ENCODE results near the gene ANK3. TPM values are rescaled to one million over a fixed set of nuclear protein-coding genes. Genes with fewer than 3 reads are reported as not detected.

Gene ANK3
- polyA plus RNA-seq, 1 donor = 144 TPM

GRCh38 chr10:60377955-60378354, 11.7 kb downstream of the ANK3 start:
- DNase-seq (ENCODE audit: low read depth) = no peak

DNA sequence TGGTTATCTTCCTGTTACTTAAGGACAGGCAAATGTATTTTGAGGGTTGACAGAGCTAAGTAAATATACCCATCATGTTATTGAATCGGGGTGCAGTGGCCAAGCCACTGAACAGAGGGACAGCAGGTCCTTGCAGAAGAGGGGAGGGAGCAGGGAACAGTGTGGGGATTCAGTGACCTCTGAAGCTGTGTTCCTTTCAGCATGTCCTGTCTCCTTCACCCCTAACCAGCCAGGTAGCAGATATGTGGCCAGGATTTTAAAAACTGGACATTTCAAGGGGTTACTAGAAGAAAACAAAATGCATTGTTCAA, 12.7 kb downstream of the ANK3 start:
- DNase-seq (ENCODE audit: low read depth) = no peak

DNA sequence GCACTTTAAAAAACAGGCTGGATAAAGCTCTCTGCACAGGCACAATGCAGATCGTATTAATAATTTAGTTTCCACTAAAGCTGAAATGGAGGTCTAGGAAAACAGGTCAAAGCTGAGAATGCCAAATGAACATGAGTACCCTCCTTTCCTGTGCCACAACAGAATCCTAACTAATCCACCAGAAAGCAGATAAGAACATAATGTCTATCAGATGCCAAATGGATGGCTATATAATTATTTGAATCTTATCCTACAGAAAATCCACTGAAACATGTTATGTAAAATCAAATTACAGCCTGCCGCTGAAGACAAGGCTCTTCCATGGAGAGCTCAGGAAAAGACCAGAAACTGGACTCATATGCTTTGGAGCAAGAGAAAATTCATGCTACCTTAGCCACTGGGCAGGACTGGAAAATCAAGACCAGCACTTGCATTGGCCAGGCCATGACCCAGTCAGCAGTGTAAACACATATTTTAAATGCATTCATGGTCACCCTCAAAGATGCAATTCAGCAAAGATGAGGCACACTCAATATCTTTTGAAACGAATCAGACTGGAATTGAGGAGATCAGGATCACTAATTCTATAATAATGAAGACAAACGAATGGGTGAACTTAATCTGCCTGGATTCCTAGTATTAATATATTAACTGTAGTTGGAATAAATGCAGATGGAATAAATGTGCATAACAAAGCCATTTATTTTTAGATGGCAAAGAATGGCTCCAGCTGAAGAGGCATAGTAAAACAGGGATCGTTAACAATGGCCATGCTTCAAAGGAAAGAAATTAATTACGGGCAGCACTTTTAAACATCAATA, 13.2 kb downstream of the ANK3 start:
- DNase-seq (ENCODE audit: low read depth) = no peak

DNA sequence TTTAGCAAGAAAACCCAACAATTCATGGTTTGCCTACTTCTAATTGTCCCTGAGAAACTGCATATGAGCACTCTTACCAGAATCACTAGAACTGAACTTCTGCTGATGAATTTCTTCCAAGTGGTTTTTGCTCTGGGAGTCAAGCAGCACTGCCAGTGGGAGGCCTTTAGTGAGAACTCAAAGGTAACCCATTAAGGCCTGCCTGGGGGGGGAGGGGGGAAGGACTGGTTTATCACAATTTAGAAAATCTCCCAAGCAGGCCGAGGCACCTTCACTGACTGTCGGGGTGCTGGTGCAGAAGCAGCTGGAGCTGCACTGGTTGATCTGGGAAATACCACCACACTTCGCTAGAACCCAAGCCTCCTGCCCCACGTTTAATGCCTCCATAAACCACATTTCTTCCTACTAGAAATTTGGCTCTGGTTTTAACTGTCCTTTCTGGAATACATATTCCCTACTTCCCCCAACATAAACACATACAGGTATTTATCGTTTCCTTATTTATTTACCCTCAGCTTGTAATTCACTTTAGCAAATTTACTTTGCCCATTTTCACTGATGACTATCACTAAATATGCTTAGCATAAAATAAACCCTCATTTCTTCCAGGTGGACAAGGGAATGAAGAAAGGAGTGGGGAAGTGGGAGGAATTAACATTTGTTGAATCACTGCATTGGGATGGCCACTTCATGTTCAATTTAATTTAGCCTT, 14.2 kb downstream of the ANK3 start:
- no peak for DNase-seq (ENCODE audit: low read depth)

DNA sequence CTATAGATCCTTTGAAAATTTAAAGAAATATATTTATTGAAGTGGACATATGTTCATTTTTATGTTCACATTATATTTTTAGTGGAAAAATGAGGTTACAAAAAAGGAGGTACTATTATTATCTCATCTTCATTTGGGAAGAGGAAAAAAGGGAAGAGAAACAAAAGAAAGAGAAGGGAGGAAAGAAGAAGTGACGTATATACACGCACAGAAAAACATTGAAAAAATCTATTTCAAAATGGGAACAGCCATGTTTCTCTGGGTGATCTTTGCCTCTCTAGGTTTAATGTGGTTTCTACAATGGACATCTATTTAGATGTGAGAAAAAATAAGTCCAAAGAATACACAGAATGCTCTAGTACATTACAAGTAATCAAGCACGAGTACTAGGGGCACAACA, 14.8 kb downstream of the ANK3 start:
- DNase-seq (ENCODE audit: low read depth) = no peak

DNA sequence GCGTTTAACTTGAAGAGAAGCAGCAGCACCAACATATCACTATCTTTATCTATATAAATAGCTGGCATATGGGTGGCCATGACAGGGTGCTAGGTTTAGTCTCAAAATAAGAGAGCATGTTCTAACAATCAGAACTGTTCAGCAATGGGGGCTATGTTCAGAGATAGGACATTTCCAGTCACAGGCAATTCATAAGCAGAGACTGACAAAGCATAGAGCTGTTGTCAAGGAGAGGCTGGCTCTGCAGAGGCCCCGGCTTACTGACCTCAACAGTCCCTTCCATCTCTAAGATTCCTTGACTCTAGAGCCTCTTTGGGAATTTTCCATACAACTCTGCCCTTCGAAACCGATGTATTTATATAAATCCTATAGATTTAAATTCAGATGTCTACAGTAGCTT, 17.2 kb downstream of the ANK3 start:
- DNase-seq (ENCODE audit: low read depth) = no peak

- DNase-seq (ENCODE audit: low read depth) = no peak
Observed at GRCh38 chr10:60369547-60369930, 20.1 kb downstream of the ANK3 start.

- no peak for DNase-seq (ENCODE audit: low read depth)
Observed at GRCh38 chr10:60368875-60369546, 20.7 kb downstream of the ANK3 start.

DNA sequence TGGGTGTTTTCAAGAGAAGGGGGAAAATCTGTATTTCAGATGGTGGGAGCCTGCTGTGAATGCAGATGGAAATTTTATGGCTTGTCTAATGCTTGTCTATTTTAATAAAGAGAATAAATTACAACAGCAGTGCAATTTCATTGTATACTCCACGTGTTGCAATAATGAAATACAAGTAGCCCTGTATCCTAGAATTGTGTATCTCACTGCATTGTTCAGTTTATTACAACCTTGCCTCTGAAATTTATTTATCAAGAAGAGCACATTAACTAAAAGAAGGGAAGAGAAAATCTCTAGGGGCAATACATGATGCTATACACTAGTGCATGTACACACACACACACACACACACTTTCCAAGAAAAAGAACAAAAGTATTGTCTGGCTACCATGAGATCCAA, 21.8 kb downstream of the ANK3 start:
- no peak for DNase-seq (ENCODE audit: low read depth)

- no peak for DNase-seq (ENCODE audit: low read depth)
Observed at GRCh38 chr10:60367431-60367830, 22.2 kb downstream of the ANK3 start.

GRCh38 chr10:60367024-60367423, 22.7 kb downstream of the ANK3 start:
- DNase-seq (ENCODE audit: low read depth) = no peak

DNA sequence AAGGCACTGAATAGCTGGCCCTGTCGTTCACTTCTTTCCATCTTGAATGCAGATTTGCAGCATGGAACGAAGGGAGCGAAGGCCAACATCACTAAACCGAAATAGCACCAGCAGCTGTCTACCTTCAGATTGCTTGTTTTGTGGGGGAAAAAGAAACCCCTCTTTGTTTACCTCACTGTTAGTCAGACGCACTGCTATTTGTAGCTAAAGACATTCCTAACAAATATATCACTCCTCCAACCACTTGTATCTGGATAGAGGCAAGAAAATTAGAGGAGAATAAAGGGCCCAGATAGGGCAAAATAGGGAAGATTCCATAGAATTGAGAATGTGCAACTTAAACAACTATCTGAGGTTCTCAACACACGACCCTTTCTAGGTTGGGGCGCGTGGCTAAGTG, 26.5 kb downstream of the ANK3 start:
- DNase-seq (ENCODE audit: low read depth) = no peak

DNA sequence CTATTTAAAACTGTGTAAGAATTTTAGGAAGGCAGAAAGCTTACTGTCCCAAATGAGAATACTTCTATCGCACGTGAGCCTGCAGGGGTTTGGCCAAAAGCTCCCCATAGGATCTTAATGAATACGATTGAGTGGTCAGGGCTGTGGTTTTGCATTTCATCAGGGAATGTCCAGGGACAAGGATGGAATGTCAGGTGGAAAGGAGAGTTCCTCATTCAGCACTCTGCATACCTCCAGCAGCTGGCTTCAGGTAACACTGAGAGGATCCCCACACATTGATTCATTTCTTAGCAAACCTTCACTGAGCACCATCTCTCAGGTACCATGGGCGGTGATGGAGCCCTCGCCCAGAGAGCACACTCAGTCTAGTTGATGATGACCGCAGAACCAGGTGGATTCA, 27.2 kb downstream of the ANK3 start:
- DNase-seq (ENCODE audit: low read depth) = no peak

- no peak for DNase-seq (ENCODE audit: low read depth)
Observed at GRCh38 chr10:60359066-60359465, 30.6 kb downstream of the ANK3 start.

GRCh38 chr10:60358282-60358681, 31.4 kb downstream of the ANK3 start:
- no peak for DNase-seq (ENCODE audit: low read depth)

DNA sequence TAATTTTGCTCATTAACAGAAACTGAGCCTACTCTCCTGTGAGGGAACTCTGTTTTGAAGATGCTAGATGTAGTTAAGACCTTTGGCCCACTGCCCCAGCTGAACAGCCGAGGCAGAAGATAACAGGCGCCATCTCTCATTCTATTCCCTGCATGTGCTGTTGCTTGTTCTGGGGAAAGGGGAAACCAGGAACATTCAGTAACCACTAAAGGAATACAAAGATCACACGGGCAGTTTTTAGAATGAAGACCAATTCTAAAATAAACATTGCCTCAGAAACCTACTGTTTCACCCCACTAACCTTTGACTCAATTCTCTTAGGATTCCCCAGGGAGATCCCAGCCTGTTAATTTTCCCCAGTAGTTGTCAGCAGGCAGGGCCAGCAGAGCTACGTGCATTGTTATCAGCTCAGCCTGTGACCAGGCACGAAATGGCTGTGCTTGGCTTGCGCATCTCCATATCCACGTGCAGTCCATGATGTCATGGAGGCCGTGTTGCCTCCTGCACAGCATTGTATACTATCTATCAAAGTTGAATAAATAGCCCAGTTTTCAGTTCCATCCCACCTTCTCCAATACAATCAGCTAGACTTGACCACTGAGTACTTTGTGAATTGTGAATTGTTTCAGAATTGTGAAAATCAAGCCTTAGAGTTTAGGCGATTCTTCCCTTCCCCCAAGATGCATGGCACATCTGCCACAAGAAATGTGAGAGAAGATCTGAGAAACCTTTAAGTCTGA, 36.0 kb downstream of the ANK3 start:
- no peak for DNase-seq (ENCODE audit: low read depth)

- DNase-seq (ENCODE audit: low read depth) = no peak
Observed at GRCh38 chr10:60352105-60352504, 37.6 kb downstream of the ANK3 start.

DNA sequence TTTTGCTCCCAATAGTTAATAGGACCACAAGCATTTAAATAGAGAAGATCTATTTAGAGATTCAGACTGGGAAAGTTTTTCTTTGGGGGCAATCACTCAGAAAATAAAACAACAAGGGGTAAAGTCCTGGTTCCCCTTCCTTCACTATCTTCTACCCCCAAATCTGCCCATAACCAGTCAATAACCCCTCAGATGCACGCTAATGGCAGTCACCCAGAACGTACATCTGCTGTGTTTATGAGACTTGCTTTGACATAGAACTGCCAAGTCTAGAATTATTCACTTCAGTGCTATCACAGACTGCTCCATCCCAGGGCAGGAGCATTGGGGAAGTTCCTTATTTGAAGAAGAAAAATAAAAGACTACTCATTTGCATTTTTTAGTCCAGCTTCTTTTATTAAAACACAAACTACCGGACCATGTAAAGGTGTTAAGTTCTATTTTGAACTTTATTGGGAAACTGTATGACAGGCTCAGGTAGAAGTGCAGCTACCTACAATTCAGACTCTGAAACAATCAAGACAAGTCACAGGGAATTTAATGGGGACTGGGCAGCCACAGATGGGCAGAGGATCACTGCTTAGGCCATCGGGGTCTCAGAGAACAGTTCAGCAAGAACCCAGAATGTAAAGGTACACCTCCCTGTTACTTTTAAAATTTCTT, 38.4 kb downstream of the ANK3 start:
- no peak for DNase-seq (ENCODE audit: low read depth)

- no peak for DNase-seq (ENCODE audit: low read depth)
Observed at GRCh38 chr10:60350400-60350799, 39.3 kb downstream of the ANK3 start.

DNA sequence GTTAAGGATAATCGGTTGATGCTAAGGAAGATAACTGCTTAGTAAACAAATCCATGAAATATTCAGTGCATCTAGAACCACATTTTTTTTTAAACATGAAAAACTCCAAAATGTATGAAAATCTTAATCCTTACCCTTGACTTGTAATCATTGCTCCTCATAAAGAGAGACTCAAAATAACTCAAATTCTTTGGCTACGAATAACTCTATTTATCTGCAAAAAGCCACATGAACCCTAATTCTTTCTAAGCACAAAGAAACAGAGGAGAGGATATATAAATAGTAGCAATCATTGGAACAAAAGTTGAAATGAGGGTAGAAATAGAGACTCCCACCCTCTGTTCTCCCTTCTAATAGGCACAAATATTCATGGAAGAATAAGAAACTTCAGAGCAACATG, 40.2 kb downstream of the ANK3 start:
- DNase-seq (ENCODE audit: low read depth) = no peak

GRCh38 chr10:60348982-60349381, 40.7 kb downstream of the ANK3 start:
- DNase-seq (ENCODE audit: low read depth) = no peak

DNA sequence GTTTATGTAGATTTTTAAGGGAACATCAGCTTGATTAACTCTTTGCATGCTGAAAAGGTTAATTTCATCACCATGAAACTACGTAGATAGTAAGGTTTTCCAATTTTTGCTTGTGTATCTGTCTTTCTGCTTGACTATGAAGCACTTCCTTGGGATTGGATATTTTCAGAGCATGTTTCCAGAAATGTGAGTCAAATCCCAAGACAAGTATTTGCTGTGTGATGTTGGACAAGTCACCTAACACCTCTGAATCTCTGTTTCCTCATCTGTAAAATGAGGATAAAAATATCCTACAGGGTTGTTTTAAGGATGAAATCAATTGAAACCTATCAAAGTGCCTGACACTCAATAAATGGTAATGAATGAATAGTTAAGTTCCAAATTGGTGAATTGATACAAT, 42.4 kb downstream of the ANK3 start:
- DNase-seq (ENCODE audit: low read depth) = no peak
